HFFc6 (cell line): Measurements from ENCODE around the gene CYP4B1. TPM values are rescaled to one million over a fixed set of nuclear protein-coding genes. Genes with fewer than 3 reads are reported as not detected.

Experiments
- DNase-seq: peaks from one replicate; pipeline ENCODE4 v3.0.0-alpha.2; 2018
- H3K27ac Mint-ChIP-seq: 2 replicates; pipeline ENCODE4 v1.8.0; 2020; ENCODE audit warnings: mild to moderate bottlenecking, mixed read lengths
- H3K27me3 Mint-ChIP-seq: 2 replicates; pipeline ENCODE4 v1.8.0; 2021; ENCODE audit warnings: mild to moderate bottlenecking, moderate library complexity, mixed read lengths; ENCODE audit not compliant: insufficient read depth
- H3K36me3 Mint-ChIP-seq: 2 replicates; pipeline ENCODE4 v1.8.0; 2021; ENCODE audit warnings: low read depth, mixed read lengths
- H3K4me1 Mint-ChIP-seq: 2 replicates; pipeline ENCODE4 v1.8.0; 2020; ENCODE audit warnings: low read depth, mixed read lengths
- H3K4me3 Mint-ChIP-seq: 2 replicates; pipeline ENCODE4 v1.8.0; 2020; ENCODE audit warnings: mild to moderate bottlenecking, moderate library complexity, mixed read lengths
- H3K9me3 Mint-ChIP-seq: 2 replicates; pipeline ENCODE4 v1.8.0; 2020; ENCODE audit warnings: mild to moderate bottlenecking, mixed read lengths
- total RNA-seq, 6 experiments: library from RNA; stranded (reverse); fragmentation: NEBNext Ultra II Directional; extraction: Animal tissue kit (Norgen Biotek cat#: 25700); gene quantifications; 2 replicates in 1 of 6; 3 replicates in 5 of 6; pipeline ENCODE4 v1.2.3, GENCODE V29; 2021
- TF ChIP-seq, protein P1 (sequence below): fragments of 200-600 bp; sonication (generic); IDR thresholded peaks from 2 replicates; pipeline ENCODE4 v1.5.0; 2021; ENCODE audit warnings: antibody characterized with exemption, mild to moderate bottlenecking

Gene CYP4B1
- total RNA-seq, 6 experiments from 2014 or later, result not detected

DNA sequence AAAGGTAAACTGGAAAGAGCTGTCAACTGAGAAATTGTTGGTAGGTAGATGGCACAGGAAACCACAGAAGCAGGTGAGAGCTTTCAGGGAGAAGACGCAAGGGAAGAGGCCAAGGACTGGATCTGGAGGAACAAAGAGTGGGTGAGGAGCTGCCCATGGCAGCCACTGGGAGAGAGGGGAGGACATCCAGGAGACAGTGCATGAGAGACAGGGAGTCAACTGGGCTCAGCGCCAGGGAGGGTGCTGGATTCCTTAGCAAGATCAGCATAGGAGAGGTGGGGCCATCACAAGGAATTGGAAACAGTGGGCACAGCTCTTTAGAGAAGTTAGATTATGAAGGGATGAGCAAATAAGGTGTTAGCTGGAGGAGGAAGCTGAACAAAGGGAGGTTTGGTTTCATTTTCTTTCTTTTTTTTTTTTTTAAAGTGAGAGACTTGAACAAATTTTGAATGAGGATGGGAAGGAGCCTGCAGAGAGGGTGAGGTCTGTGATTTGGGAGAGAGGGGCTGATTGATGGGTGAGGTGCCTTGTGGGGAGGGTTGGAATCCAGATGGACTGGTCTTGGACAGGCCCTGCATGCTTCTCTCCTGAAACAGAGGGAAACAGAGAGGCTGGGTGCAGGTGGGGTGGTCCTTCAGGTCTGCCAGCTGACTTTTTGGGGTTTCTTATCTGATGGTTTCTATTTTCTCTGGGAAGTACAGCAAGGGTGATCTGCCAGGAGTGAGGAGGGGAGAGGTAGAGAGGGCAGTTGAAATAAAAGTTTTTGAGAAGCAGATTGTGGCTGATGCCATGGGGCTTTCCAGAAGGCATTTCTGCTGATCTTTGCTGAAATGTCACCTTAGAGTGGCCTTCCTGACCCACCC is 5.4 kb downstream of the CYP4B1 start:
- Mint-ChIP-seq H3K4me3 (no peak overlapping the region), H3K9me3 (peaks cover 34% of the 10 kb centered on the region), H3K4me1 (no peaks in the 10 kb centered on the region), H3K36me3 (0 out of 2 replicates have a peak, but pooled peaks cover 7% of the 10 kb centered on the region), H3K27ac (no peak overlapping the region), H3K27me3 (peaks cover 4% of the 10 kb centered on the region; the same call in 1 of the 2 replicates)
- DNase-seq, result no peak
- TF ChIP-seq, protein P1, sequence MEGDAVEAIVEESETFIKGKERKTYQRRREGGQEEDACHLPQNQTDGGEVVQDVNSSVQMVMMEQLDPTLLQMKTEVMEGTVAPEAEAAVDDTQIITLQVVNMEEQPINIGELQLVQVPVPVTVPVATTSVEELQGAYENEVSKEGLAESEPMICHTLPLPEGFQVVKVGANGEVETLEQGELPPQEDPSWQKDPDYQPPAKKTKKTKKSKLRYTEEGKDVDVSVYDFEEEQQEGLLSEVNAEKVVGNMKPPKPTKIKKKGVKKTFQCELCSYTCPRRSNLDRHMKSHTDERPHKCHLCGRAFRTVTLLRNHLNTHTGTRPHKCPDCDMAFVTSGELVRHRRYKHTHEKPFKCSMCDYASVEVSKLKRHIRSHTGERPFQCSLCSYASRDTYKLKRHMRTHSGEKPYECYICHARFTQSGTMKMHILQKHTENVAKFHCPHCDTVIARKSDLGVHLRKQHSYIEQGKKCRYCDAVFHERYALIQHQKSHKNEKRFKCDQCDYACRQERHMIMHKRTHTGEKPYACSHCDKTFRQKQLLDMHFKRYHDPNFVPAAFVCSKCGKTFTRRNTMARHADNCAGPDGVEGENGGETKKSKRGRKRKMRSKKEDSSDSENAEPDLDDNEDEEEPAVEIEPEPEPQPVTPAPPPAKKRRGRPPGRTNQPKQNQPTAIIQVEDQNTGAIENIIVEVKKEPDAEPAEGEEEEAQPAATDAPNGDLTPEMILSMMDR, result no peak

DNA sequence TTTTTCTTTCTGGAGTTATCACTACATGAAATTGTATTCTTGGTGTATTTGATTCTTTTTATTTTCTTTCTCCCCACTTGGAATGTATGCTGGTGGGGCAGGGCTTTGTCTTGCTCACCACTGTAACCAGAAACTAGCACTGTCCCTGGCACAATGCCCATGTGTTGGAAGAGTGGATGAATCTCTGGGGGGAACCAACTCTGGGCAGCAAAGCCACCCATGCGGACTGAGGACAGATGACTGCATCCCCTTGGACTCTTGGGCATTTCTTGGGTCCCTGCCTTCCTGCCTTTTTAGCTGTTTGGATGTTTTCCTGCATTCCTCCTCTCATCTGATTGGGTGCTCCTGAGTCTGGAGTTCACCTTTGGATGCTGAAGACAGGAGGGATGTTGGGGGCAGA is 6.1 kb downstream of the CYP4B1 start:
- Mint-ChIP-seq H3K27ac (no peak overlapping the region), H3K4me3 (no peak overlapping the region), H3K27me3 (peaks cover 4% of the 10 kb centered on the region; the same call in 1 of the 2 replicates), H3K36me3 (0 out of 2 replicates have a peak, but pooled peaks cover 7% of the 10 kb centered on the region), H3K4me1 (no peaks in the 10 kb centered on the region), H3K9me3 (peaks cover 28% of the 10 kb centered on the region)
- TF ChIP-seq, protein P1, result no peak
- DNase-seq, result no peak

DNA sequence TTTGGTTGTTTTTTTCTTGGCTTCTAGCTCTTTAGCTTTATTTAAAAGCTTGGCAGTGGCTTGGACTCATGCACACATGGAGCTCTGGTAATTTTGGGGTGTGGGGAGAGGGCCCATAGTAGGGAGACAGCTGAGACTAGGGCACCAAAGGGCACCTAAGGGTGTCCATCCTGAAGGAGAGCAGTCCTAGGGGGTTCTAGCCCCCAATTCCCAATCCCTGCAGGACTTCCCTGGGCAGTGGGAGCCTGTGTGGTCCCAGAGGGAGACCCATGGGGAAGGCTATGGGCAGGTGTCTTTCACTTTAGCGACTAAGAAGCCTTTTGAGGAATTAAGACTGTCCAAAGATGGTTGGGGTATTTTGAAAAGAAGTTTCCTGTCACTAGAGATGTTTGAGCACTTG is 6.9 kb downstream of the CYP4B1 start:
- Mint-ChIP-seq H3K27ac (no peak overlapping the region), H3K27me3 (peaks cover 4% of the 10 kb centered on the region; the same call in 1 of the 2 replicates)

DNA sequence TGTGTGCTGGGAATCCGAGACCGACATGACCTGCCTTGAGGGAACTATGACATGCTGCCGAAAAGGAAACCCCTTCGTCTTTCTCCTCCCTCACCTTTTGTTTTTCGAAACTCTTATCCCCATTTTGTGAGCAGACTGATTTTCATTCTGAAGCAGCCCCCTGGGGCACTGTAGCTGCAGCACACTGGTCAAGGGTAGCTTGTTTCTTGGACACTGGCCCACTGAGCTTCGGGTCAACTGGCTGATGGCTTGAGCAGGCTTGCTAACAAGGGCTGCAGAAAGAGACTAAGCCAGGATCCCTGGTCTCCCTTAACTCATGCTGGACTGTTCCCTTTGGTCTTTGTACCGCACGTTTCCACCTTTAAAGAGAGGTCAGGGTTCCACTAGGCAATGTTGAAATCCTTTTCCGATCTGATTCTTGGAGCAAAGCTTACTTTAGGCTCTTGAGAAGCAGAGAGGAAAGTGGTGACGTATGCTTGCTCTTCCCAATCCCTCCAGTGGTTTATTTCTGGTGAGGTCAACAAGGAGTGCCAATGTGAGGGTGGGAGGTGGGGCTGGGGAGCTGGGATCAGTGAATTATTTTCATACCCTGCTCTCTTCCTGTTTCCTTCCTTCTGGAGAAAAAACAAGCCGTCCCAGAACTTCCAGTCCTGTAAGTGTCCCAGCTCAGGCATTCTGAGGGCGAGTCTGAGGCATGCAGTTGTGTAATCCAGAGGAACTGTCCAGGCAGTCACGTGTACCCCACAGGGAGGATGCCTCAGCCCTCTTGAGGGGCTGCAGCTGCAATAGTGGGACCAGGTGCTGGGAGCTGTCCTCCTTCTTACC is 7.6 kb downstream of the CYP4B1 start:
- DNase-seq, result no peak
- peaks cover 4% of the 10 kb centered on the region; the same call in 1 of the 2 replicates for H3K27me3 Mint-ChIP-seq
- H3K9me3 Mint-ChIP-seq, result peaks cover 36% of the 10 kb centered on the region
- TF ChIP-seq, protein P1, result no peak
- H3K36me3 Mint-ChIP-seq, result 0 out of 2 replicates have a peak, but pooled peaks cover 9% of the 10 kb centered on the region
- H3K4me3 Mint-ChIP-seq, result no peak overlapping the region
- no peaks in the 10 kb centered on the region for H3K4me1 Mint-ChIP-seq
- no peak overlapping the region for H3K27ac Mint-ChIP-seq

More for the DNA sequence above, 6.9 kb downstream of the CYP4B1 start:
- DNase-seq, result no peak
- Mint-ChIP-seq H3K9me3 (peaks cover 32% of the 10 kb centered on the region), H3K4me3 (no peak overlapping the region), H3K4me1 (no peaks in the 10 kb centered on the region), H3K36me3 (0 out of 2 replicates have a peak, but pooled peaks cover 12% of the 10 kb centered on the region)
- TF ChIP-seq, protein P1, result no peak
